ENCODE results near the gene SLX9. TPM values are rescaled to one million over a fixed set of nuclear protein-coding genes. Genes with fewer than 3 reads are reported as not detected.

Gene SLX9
- total and polyA plus RNA-seq, 2 donors (not counting 3 experiments of a cell fraction or from before 2014, with no cell fraction given) = 27.0 to 50.6 TPM

DNA sequence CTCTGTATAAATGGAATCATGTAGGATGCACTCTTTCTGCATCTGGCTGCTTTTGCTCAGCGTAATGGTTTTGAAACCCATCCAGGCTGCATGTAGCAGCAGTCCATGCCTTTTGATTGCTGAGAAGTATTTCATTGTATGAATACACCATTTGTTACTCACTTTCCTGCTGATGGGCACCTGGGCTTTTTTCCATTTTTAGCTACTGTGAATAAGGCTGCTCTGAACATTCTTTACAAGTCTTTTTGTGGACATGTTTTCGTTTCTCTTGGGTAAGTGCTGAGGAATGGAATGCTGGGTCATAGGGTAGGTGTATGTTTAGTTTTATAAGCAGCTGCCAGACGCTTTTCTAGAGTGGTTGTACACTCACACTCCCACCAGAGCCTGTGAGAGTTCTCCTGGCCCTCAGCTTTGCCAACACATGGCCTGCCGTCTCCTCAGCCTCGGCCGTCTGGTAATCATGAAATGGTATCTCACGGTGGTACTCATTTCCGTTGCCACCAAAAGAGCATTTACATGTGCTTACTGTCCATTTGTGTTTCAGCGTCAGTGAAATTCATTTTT is 22.7 kb downstream of the SLX9 start:
- no peak overlapping the region for H3K4me3 ChIP-seq (replicated peaks in 1 of 3; ENCODE audit: insufficient read depth in 1 of 3, low read depth in 1 of 3, low read length in 3 of 3)
- H3K9me1 ChIP-seq (replicated peaks; ENCODE audit: control insufficient read depth, extremely low read depth, insufficient read depth, low read length) = no peaks in the 10 kb centered on the region
- ChIA-PET CTCF (interaction anchor here (0.7 to 6.1 kb wide), 19 partner anchors 8 to 178 kb away, joined by 3 to 52 read pairs (median 4); partner anchors contain the start of gene SLX9), POLR2A (interaction anchor here (0.7 to 1.6 kb wide), 2 partner anchors 34 to 140 kb away, joined by 3 to 4 read pairs; no protein-coding TSS in a partner anchor)
- H2AFZ ChIP-seq (ENCODE audit: low read depth, low read length) = no peak overlapping the region
- peak overlapping the region; percentile 15 for H3K4me2 ChIP-seq (ENCODE audit: insufficient read depth, low read length)
- H3K27me3 ChIP-seq (ENCODE audit: control insufficient read depth in 2 of 2, insufficient read depth in 2 of 2, low read length in 2 of 2) = no peaks in the 10 kb centered on the region
- H3K9me3 ChIP-seq (replicated peaks; ENCODE audit: control insufficient read depth, insufficient read depth, low read length) = no peaks in the 10 kb centered on the region
- peak overlapping the region; percentile 64 for H3K9ac ChIP-seq (replicated peaks; ENCODE audit: extremely low read depth, insufficient read depth, low read length)
- H3K4me1 ChIP-seq (ENCODE audit: control insufficient read depth, extremely low read depth, insufficient read depth, low read length) = peaks cover 39% of the 10 kb centered on the region
- peaks cover 5 to 10% of the 10 kb centered on the region in 2 experiments for H3K36me3 ChIP-seq (ENCODE audit: control insufficient read depth in 2 of 2, extremely low read depth in 1 of 2, insufficient read depth in 2 of 2, low read length in 2 of 2)
- TF ChIP-seq POLR2AphosphoS5 (IDR thresholded peaks at IDR 0.05; ENCODE audit: insufficient read depth, low read depth, low read length) (no peak), MYC (IDR thresholded peaks at IDR 0.05; ENCODE audit: low read depth, low read length) (no peak), GATA2 (IDR thresholded peaks at IDR 0.05; ENCODE audit: insufficient read depth, insufficient read length, low read depth, low read length) (peak; percentile 40), FOS (IDR thresholded peaks at IDR 0.05; ENCODE audit: borderline replicate concordance, insufficient read depth, low read length) (peak; percentile 39), JUN (IDR thresholded peaks at IDR 0.05; ENCODE audit: borderline replicate concordance, insufficient read depth, insufficient read length, low read depth) (peak; percentile 69)
- TF ChIP-seq, protein P1, sequence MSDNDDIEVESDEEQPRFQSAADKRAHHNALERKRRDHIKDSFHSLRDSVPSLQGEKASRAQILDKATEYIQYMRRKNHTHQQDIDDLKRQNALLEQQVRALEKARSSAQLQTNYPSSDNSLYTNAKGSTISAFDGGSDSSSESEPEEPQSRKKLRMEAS (IDR thresholded peaks at IDR 0.05; ENCODE audit: insufficient read depth, insufficient read length) = peak; percentile 46
- FAIRE-seq (peak; percentile 98), DNase-seq (ENCODE audit: low read depth, low spot score) (peak; percentile 97)
- intact Hi-C loops (cut with micrococcal nuclease) = loop anchor here (1.0 to 2.0 kb wide), 7 partner anchors 20 to 166 kb away; no protein-coding TSS in a partner anchor
- dilution Hi-C loops (cut with MboI; ENCODE audit: extremely low pct_ligation_motif_present, low sequenced_read_pairs) = no loop called here
- peaks cover 18% of the 10 kb centered on the region for H3K79me2 ChIP-seq (ENCODE audit: control insufficient read depth, insufficient read depth, low read length)
- no peaks in the 10 kb centered on the region for H4K20me1 ChIP-seq (replicated peaks; ENCODE audit: control insufficient read depth, extremely low read depth, insufficient read depth, low read length)
- BruUV-seq (replicated peaks) = no TSS peak
- H3K27ac ChIP-seq (ENCODE audit: insufficient read depth, low read depth, low read length) = peak overlapping the region; percentile 80

DNA sequence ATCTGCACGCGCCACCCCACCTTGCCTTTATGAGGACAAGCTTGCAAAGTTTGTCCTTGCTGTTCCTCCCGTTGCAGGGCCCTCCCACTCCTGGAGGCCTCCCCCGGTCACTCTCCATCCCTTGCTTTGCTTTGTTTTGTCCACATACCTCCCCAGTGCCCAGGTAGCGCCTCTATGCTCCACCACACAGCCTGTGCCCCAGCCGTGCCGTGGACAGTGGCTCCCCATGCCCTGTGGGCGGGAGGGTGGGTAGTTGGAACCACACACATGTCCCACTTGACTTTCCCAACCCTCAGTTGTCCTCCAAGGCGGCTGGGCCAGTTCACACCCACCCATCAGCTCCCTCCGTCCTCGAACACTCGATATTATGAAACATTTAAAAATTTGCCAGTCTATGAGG is 24.6 kb downstream of the SLX9 start:
- Histone ChIP-seq H3K36me3 (ENCODE audit: control insufficient read depth in 2 of 2, extremely low read depth in 1 of 2, insufficient read depth in 2 of 2, low read length in 2 of 2) (peaks cover 5 to 17% of the 10 kb centered on the region in 2 experiments), H2AFZ (ENCODE audit: low read depth, low read length) (no peak overlapping the region), H3K4me1 (ENCODE audit: control insufficient read depth, extremely low read depth, insufficient read depth, low read length) (peaks cover 31% of the 10 kb centered on the region), H3K9ac (replicated peaks; ENCODE audit: extremely low read depth, insufficient read depth, low read length) (no peak overlapping the region), H3K4me2 (ENCODE audit: insufficient read depth, low read length) (no peak overlapping the region), H3K27ac (ENCODE audit: insufficient read depth, low read depth, low read length) (no peak overlapping the region), H3K9me3 (replicated peaks; ENCODE audit: control insufficient read depth, insufficient read depth, low read length) (no peaks in the 10 kb centered on the region), H4K20me1 (replicated peaks; ENCODE audit: control insufficient read depth, extremely low read depth, insufficient read depth, low read length) (no peaks in the 10 kb centered on the region), H3K27me3 (ENCODE audit: control insufficient read depth in 2 of 2, insufficient read depth in 2 of 2, low read length in 2 of 2) (no peaks in the 10 kb centered on the region), H3K9me1 (replicated peaks; ENCODE audit: control insufficient read depth, extremely low read depth, insufficient read depth, low read length) (no peaks in the 10 kb centered on the region), H3K4me3 (replicated peaks in 1 of 3; ENCODE audit: insufficient read depth in 1 of 3, low read depth in 1 of 3, low read length in 3 of 3) (no peak overlapping the region), H3K79me2 (ENCODE audit: control insufficient read depth, insufficient read depth, low read length) (peaks cover 14% of the 10 kb centered on the region)
- ChIA-PET POLR2A (no interaction called here), CTCF (interaction anchor here (1.9 to 6.1 kb wide), 4 partner anchors 10 to 173 kb away, joined by 8 to 52 read pairs (median 26); no protein-coding TSS in a partner anchor)
- intact Hi-C loops (cut with micrococcal nuclease) = no loop called here
- no TSS peak for BruUV-seq (replicated peaks)
- DNase-seq (ENCODE audit: low read depth, low spot score) (no peak), FAIRE-seq (no peak)
- TF ChIP-seq MYC (IDR thresholded peaks at IDR 0.05; ENCODE audit: low read depth, low read length) = no peak
- no peak for TF ChIP-seq POLR2A (IDR thresholded peaks at IDR 0.05; ENCODE audit: low read depth, low read length)
- no peak for TF ChIP-seq EZH2 (IDR thresholded peaks at IDR 0.05; ENCODE audit: borderline replicate concordance, low read depth, low read length, severe bottlenecking)
- no peak for TF ChIP-seq GATA2 (IDR thresholded peaks at IDR 0.05; ENCODE audit: insufficient read depth, insufficient read length, low read depth, low read length)
- TF ChIP-seq, protein P1 (IDR thresholded peaks at IDR 0.05; ENCODE audit: insufficient read depth, insufficient read length) = no peak
- TF ChIP-seq, protein P2, sequence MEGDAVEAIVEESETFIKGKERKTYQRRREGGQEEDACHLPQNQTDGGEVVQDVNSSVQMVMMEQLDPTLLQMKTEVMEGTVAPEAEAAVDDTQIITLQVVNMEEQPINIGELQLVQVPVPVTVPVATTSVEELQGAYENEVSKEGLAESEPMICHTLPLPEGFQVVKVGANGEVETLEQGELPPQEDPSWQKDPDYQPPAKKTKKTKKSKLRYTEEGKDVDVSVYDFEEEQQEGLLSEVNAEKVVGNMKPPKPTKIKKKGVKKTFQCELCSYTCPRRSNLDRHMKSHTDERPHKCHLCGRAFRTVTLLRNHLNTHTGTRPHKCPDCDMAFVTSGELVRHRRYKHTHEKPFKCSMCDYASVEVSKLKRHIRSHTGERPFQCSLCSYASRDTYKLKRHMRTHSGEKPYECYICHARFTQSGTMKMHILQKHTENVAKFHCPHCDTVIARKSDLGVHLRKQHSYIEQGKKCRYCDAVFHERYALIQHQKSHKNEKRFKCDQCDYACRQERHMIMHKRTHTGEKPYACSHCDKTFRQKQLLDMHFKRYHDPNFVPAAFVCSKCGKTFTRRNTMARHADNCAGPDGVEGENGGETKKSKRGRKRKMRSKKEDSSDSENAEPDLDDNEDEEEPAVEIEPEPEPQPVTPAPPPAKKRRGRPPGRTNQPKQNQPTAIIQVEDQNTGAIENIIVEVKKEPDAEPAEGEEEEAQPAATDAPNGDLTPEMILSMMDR (IDR thresholded peaks at IDR 0.05; ENCODE audit: extremely low read depth in 1 of 2, insufficient read depth in 1 of 2, low read depth in 1 of 2, low read length in 2 of 2) = no peak
- dilution Hi-C loops (cut with MboI; ENCODE audit: extremely low pct_ligation_motif_present, low sequenced_read_pairs) = no loop called here

Data from endothelial cell of umbilical vein (primary cell).